Endothelial cell of umbilical vein (primary cell): ENCODE measurements around the gene FCN1. TPM values are rescaled to one million over a fixed set of nuclear protein-coding genes. Genes with fewer than 3 reads are reported as not detected.

Source experiments
- BruUV-seq: library from RNA; stranded (reverse); fragments of 400-500 nt; replicated peaks from 2 replicates; lab custom pipeline; 2021; lab: Mats Ljungman, UMichigan
- CTCF ChIA-PET: fragments of 300-600, 350-600 bp; sonication (Branson Sonifier 250); formaldehyde crosslinking; loops from one replicate; lab custom pipeline; 2021; ENCODE audit warnings: antibody characterized with exemption, inconsistent platforms; lab: Charles Lee
- POLR2A ChIA-PET: fragments of 300-600, 350-600 bp; sonication (Branson Sonifier 250); formaldehyde crosslinking; loops from one replicate; lab custom pipeline; 2021; ENCODE audit warnings: antibody characterized with exemption, inconsistent platforms; lab: Charles Lee
- DNase-seq: peaks from one replicate; pipeline ENCODE4 v3.0.0-alpha.2; 2011; ENCODE audit warnings: low read depth, low spot score
- FAIRE-seq: peaks from 2 replicates; lab custom pipeline; 2011; peaks lifted over from hg19 to GRCh38; lab: Jason Lieb, UNC
- H2AFZ ChIP-seq: 2 replicates; pipeline ENCODE4 v1.6.0; 2012; ENCODE audit warnings: low read depth, low read length, control low read depth, inconsistent platforms
- H3K27ac ChIP-seq: 2 replicates; pipeline ENCODE4 v1.5.1; 2011; ENCODE audit warnings: low read depth, mild to moderate bottlenecking, control low read depth, low read length, moderate library complexity; ENCODE audit not compliant: insufficient read depth
- H3K27me3 ChIP-seq, 2 experiments: 2 replicates each; pipeline versions ENCODE4 v1.6.0 to v1.6.1; 2011; ENCODE audit warnings: low read length in 2 of 2, mixed read lengths in 1 of 2; ENCODE audit not compliant: control insufficient read depth in 2 of 2, insufficient read depth in 2 of 2
- H3K36me3 ChIP-seq, 2 experiments: 2 replicates in 1 of 2; 3 replicates in 1 of 2; pipeline ENCODE4 v1.5.1; 2011; ENCODE audit warnings: low read length in 2 of 2, mild to moderate bottlenecking in 1 of 2, moderate library complexity in 1 of 2; ENCODE audit not compliant: control insufficient read depth in 2 of 2, insufficient read depth in 2 of 2; ENCODE audit errors: extremely low read depth in 1 of 2
- H3K4me1 ChIP-seq: 3 replicates; pipeline ENCODE4 v1.5.1; 2011; ENCODE audit warnings: mild to moderate bottlenecking, low read length; ENCODE audit not compliant: control insufficient read depth, insufficient read depth; ENCODE audit errors: extremely low read depth
- H3K4me2 ChIP-seq: 2 replicates; pipeline ENCODE4 v1.6.1; 2011; ENCODE audit warnings: low read length, control low read depth, mixed read lengths; ENCODE audit not compliant: insufficient read depth
- H3K4me3 ChIP-seq, 3 experiments: fragments of 200-600 bp in 1 of 3; sonication (generic), shearing (Covaris generic) in 1 of 3; replicated peaks in 1 of 3; 2 replicates each; pipeline ENCODE4 v1.5.1; 2011 to 2016; ENCODE audit warnings: control low read depth in 3 of 3, low read length in 3 of 3, mild to moderate bottlenecking in 2 of 3, inconsistent platforms in 1 of 3, low read depth in 1 of 3, moderate library complexity in 1 of 3; ENCODE audit not compliant: insufficient read depth in 1 of 3
- H3K79me2 ChIP-seq: 2 replicates; pipeline ENCODE4 v1.6.0; 2012; ENCODE audit warnings: low read length, inconsistent platforms; ENCODE audit not compliant: control insufficient read depth, insufficient read depth
- H3K9ac ChIP-seq: replicated peaks from 2 replicates; pipeline ENCODE3; 2011; ENCODE audit warnings: low read length, control low read depth; ENCODE audit not compliant: insufficient read depth; ENCODE audit errors: extremely low read depth
- H3K9me1 ChIP-seq: replicated peaks from 3 replicates; pipeline ENCODE4 v1.6.0; 2011; ENCODE audit warnings: mild to moderate bottlenecking, low read length; ENCODE audit not compliant: control insufficient read depth, insufficient read depth; ENCODE audit errors: extremely low read depth
- H3K9me3 ChIP-seq: replicated peaks from 2 replicates; pipeline ENCODE4 v1.5.1; 2012; ENCODE audit warnings: low read length, inconsistent platforms; ENCODE audit not compliant: control insufficient read depth, insufficient read depth
- H4K20me1 ChIP-seq: replicated peaks from 2 replicates; pipeline ENCODE3; 2011; ENCODE audit warnings: mild to moderate bottlenecking, low read length; ENCODE audit not compliant: control insufficient read depth, insufficient read depth; ENCODE audit errors: extremely low read depth
- EZH2 ChIP-seq: IDR thresholded peaks from 2 replicates; pipeline ENCODE4 v1.6.1; 2012; ENCODE audit warnings: borderline replicate concordance, low read depth, mild to moderate bottlenecking, moderate library complexity, low read length, inconsistent platforms; ENCODE audit not compliant: severe bottlenecking
- FOS ChIP-seq: IDR thresholded peaks from 2 replicates; pipeline ENCODE4 v1.6.1; 2011; ENCODE audit warnings: mild to moderate bottlenecking, low read length, moderate library complexity, borderline replicate concordance; ENCODE audit not compliant: insufficient read depth
- GATA2 ChIP-seq: IDR thresholded peaks from 2 replicates; pipeline ENCODE4 v1.7.0; 2011; ENCODE audit warnings: low read depth, mild to moderate bottlenecking, moderate library complexity, mixed read lengths, low read length; ENCODE audit not compliant: insufficient read length, insufficient read depth
- POLR2AphosphoS5 ChIP-seq: IDR thresholded peaks from 2 replicates; pipeline ENCODE4 v1.6.1; 2012; ENCODE audit warnings: low read depth, mild to moderate bottlenecking, control low read depth, low read length, moderate library complexity; ENCODE audit not compliant: insufficient read depth
- dilution Hi-C: fragments of 300-500 bp; cut with MboI; formaldehyde crosslinking; loops from one replicate; pipeline ENCODE4 v1.15.0; 2019; ENCODE audit warnings: low sequenced_read_pairs; ENCODE audit not compliant: extremely low pct_ligation_motif_present
- intact Hi-C: fragments of 100-400 bp; cut with micrococcal nuclease; formaldehyde crosslinking; loops from one replicate; pipeline ENCODE4 v1.10.0; 2022
- polyA plus RNA-seq, 4 experiments: library from polyadenylated mRNA; depleted of rRNA in 3 of 4; stranded (reverse) in 3 of 4; unstranded in 1 of 4; fragments of >200 nt; gene quantifications; 2 replicates each; pipeline versions ENCODE4 v1.2.1 to v1.2.3, GENCODE V29; 2011 to 2012; ENCODE audit warnings: missing spikeins in 1 of 4
- total RNA-seq: library from RNA; stranded (reverse); gene quantifications from 2 replicates; pipeline ENCODE4 v1.2.3, GENCODE V29; 2021

FCN1 gene
- total and polyA plus RNA-seq, 2 donors (not counting 3 experiments of a cell fraction or from before 2014, with no cell fraction given), result not detected

GRCh38 chr9:134948149-134948548, 30.4 kb upstream of the FCN1 start:
- FAIRE-seq (no peak), DNase-seq (no peak)
- H2AFZ ChIP-seq, result no peak overlapping the region
- no peaks in the 10 kb centered on the region for H3K4me1 ChIP-seq
- BruUV-seq, result no TSS peak
- CTCF ChIA-PET, result no interaction called here
- H3K36me3 ChIP-seq, result no peaks in the 10 kb centered on the region
- no peaks in the 10 kb centered on the region for H3K79me2 ChIP-seq
- H4K20me1 ChIP-seq, result no peaks in the 10 kb centered on the region
- H3K9me1 ChIP-seq, result no peaks in the 10 kb centered on the region
- H3K9ac ChIP-seq, result no peak overlapping the region
- H3K27ac ChIP-seq, result no peak overlapping the region
- intact Hi-C loops, result no loop called here
- TF ChIP-seq POLR2AphosphoS5 (no peak), FOS (no peak), GATA2 (no peak)
- no peak overlapping the region for H3K4me3 ChIP-seq
- POLR2A ChIA-PET, result no interaction called here
- H3K4me2 ChIP-seq, result no peak overlapping the region
- H3K9me3 ChIP-seq, result no peaks in the 10 kb centered on the region
- dilution Hi-C loops, result no loop called here
- H3K27me3 ChIP-seq, result no peaks in the 10 kb centered on the region

- dilution Hi-C loops (no loop called here), intact Hi-C loops (no loop called here)
- no peak overlapping the region for H3K9ac ChIP-seq
- no peaks in the 10 kb centered on the region for H4K20me1 ChIP-seq
- H3K27ac ChIP-seq, result no peak overlapping the region
- no peaks in the 10 kb centered on the region for H3K27me3 ChIP-seq
- no peaks in the 10 kb centered on the region for H3K4me1 ChIP-seq
- H2AFZ ChIP-seq, result no peak overlapping the region
- no peak for DNase-seq
- no peak overlapping the region for H3K4me2 ChIP-seq
- no peaks in the 10 kb centered on the region for H3K9me1 ChIP-seq
- H3K36me3 ChIP-seq, result no peaks in the 10 kb centered on the region
- TF ChIP-seq POLR2AphosphoS5, result no peak
- no peak for TF ChIP-seq EZH2
- FAIRE-seq, result no peak
- BruUV-seq, result no TSS peak
- no peaks in the 10 kb centered on the region for H3K9me3 ChIP-seq
- CTCF ChIA-PET, result no interaction called here
- POLR2A ChIA-PET, result no interaction called here
- H3K79me2 ChIP-seq, result no peaks in the 10 kb centered on the region
- H3K4me3 ChIP-seq, result no peak overlapping the region
Observed at GRCh38 chr9:134947265-134947955, 29.7 kb upstream of the FCN1 start.
